Measurements from ENCODE around the gene CYBC1.
"Not testable (repeated sequence)": the region's sequence is repeated elsewhere in the genome, so short reads cannot be mapped to it uniquely, and the experiment has no call there.

The CYBC1 gene

GRCh38 chr17:82477934-82478333 is 27.4 kb upstream of the CYBC1 start:
- no peak for DNase-seq

GRCh38 chr17:82475458-82475857 is 24.9 kb upstream of the CYBC1 start:
- DNase-seq = no peak

GRCh38 chr17:82474223-82475010 is 23.9 kb upstream of the CYBC1 start:
- DNase-seq = no peak

- no peak for DNase-seq
These were observed 19.5 kb upstream of the CYBC1 start for GRCh38 chr17:82470065-82470464.

GRCh38 chr17:82468692-82469091 is 18.1 kb upstream of the CYBC1 start:
- DNase-seq = no peak

- no peak for DNase-seq
These were observed 14.6 kb upstream of the CYBC1 start for GRCh38 chr17:82465023-82465603.

- no peak for DNase-seq
These were observed 14.0 kb upstream of the CYBC1 start for GRCh38 chr17:82464567-82464929.

- DNase-seq = no peak
These were observed 13.5 kb upstream of the CYBC1 start for GRCh38 chr17:82463925-82464566.

GRCh38 chr17:82463391-82463790 is 12.8 kb upstream of the CYBC1 start:
- DNase-seq = no peak

GRCh38 chr17:82461827-82462524 is 11.4 kb upstream of the CYBC1 start:
- no peak for DNase-seq

GRCh38 chr17:82459936-82460335 is 9.4 kb upstream of the CYBC1 start:
- not testable (repeated sequence) for DNase-seq

- DNase-seq = peak in 1 of 2 experiments; percentile 56
These were observed 8.4 kb upstream of the CYBC1 start for GRCh38 chr17:82458885-82459424.

GRCh38 chr17:82458179-82458884 is 7.8 kb upstream of the CYBC1 start, which contains the start of gene NARF:
TSS of gene NARF (plus strand) at chr17:82458741. CDS start at chr17:82458804, 63 bp downstream.
- DNase-seq = peak; percentile 97 to 99

- peak in 1 of 2 experiments; percentile 91 for DNase-seq
These were observed 7.3 kb upstream of the CYBC1 start for GRCh38 chr17:82457929-82458178.

- DNase-seq = no peak
These were observed 6.7 kb upstream of the CYBC1 start for GRCh38 chr17:82457073-82457928.

GRCh38 chr17:82453706-82454105 is 3.2 kb upstream of the CYBC1 start:
- DNase-seq = not testable (repeated sequence)

GRCh38 chr17:82453151-82453550 is 2.6 kb upstream of the CYBC1 start:
- DNase-seq = not testable (repeated sequence)

GRCh38 chr17:82452162-82452561 is 1.6 kb upstream of the CYBC1 start:
- no peak for DNase-seq

- DNase-seq = no peak
These were observed 632 bp downstream of the CYBC1 start for GRCh38 chr17:82449883-82450356.

GRCh38 chr17:82449131-82449882 is 1.2 kb downstream of the CYBC1 start:
- DNase-seq = peak in 1 of 2 experiments; percentile 39

- no peak for DNase-seq
These were observed 2.7 kb downstream of the CYBC1 start for GRCh38 chr17:82447876-82448275.
